ENCODE results near the gene INSIG2. TPM values are rescaled to one million over a fixed set of nuclear protein-coding genes. Genes with fewer than 3 reads are reported as not detected.

The INSIG2 gene
- 22.7 and 32.2 TPM in 2 replicates for total RNA-seq (ENCODE audit: low replicate concordance)

- Histone ChIP-seq H3K4me2 (peak within 1 kb of the TSS; percentile 95), H3K36me3 (no peaks in the 10 kb centered on the region), H3K4me3 (peak within 1 kb of the TSS; percentile 96), H4K20me1 (ENCODE audit: low read depth) (peaks cover 23% of the 10 kb centered on the region), H3K4me1 (peaks cover 19% of the 10 kb centered on the region), H3K79me2 (ENCODE audit: low read depth) (peaks cover 44% of the 10 kb centered on the region), H3K27ac (no peak within 1 kb of the TSS), H3K9me3 (ENCODE audit: low read depth) (no peaks in the 10 kb centered on the region), H3K27me3 (no peaks in the 10 kb centered on the region), H2AFZ (replicated peaks) (peak within 1 kb of the TSS; percentile 55), H3K9ac (peak within 1 kb of the TSS; percentile 48), H3F3A (ENCODE audit: low read depth) (no peaks in the 10 kb centered on the region)
- H3K27ac Mint-ChIP-seq, result no peak within 1 kb of the TSS
- peak within 1 kb of the TSS; percentile 94 for H3K4me3 Mint-ChIP-seq
- H3K9me3 Mint-ChIP-seq, result no peaks in the 10 kb centered on the region
- H3K27me3 Mint-ChIP-seq (ENCODE audit: insufficient read depth, low read depth), result peaks cover 3% of the 10 kb centered on the region
- peaks cover 14% of the 10 kb centered on the region for H3K4me1 Mint-ChIP-seq
- peak; percentile 99 for DNase-seq (ENCODE audit: low spot score)
- H3K36me3 Mint-ChIP-seq, result peaks cover 5% of the 10 kb centered on the region
- TF ChIP-seq EZH2phosphoT487 (IDR thresholded peaks at IDR 0.05) (no peak), CTCF (IDR thresholded peaks at IDR 0.05) (no peak), EZH2 (IDR thresholded peaks at IDR 0.05) (no peak)
Observed at GRCh38 chr2:118088051-118089024, at the start of gene INSIG2. INSIG2 (plus strand) TSS chr2:118088471; CDS start chr2:118096557, 8,086 bp downstream.

GRCh38 chr2:118040891-118041290, 47.4 kb upstream of the INSIG2 start:
- H3K9me3 ChIP-seq (ENCODE audit: low read depth), result no peaks in the 10 kb centered on the region
- no peaks in the 10 kb centered on the region for H3K79me2 ChIP-seq (ENCODE audit: low read depth)
- Mint-ChIP-seq H3K27me3 (ENCODE audit: insufficient read depth, low read depth) (peaks cover 7% of the 10 kb centered on the region), H3K4me3 (no peak overlapping the region), H3K9me3 (peaks cover 5% of the 10 kb centered on the region), H3K27ac (no peak overlapping the region), H3K36me3 (no peaks in the 10 kb centered on the region), H3K4me1 (no peaks in the 10 kb centered on the region)
- no peak for DNase-seq (ENCODE audit: low spot score)
- H3K4me2 ChIP-seq, result no peak overlapping the region
- H4K20me1 ChIP-seq (ENCODE audit: low read depth), result no peaks in the 10 kb centered on the region
- no peak overlapping the region for H3K4me3 ChIP-seq
- no peaks in the 10 kb centered on the region for H3K36me3 ChIP-seq
- H3K9ac ChIP-seq, result no peak overlapping the region
- TF ChIP-seq EZH2phosphoT487 (IDR thresholded peaks at IDR 0.05) (no peak), CTCF (IDR thresholded peaks at IDR 0.05) (no peak), EZH2 (IDR thresholded peaks at IDR 0.05) (no peak)
- H3K4me1 ChIP-seq, result no peaks in the 10 kb centered on the region
- H3K27me3 ChIP-seq, result no peaks in the 10 kb centered on the region
- H3F3A ChIP-seq (ENCODE audit: low read depth), result no peaks in the 10 kb centered on the region
- no peak overlapping the region for H3K27ac ChIP-seq
- H2AFZ ChIP-seq (replicated peaks), result no peak overlapping the region

- Mint-ChIP-seq H3K36me3 (no peaks in the 10 kb centered on the region), H3K9me3 (no peaks in the 10 kb centered on the region), H3K4me1 (peaks cover under 1% of the 10 kb centered on the region), H3K27ac (no peak overlapping the region), H3K4me3 (no peak overlapping the region), H3K27me3 (ENCODE audit: insufficient read depth, low read depth) (peaks cover 4% of the 10 kb centered on the region)
- no peak overlapping the region for H3K9ac ChIP-seq
- TF ChIP-seq EZH2phosphoT487 (IDR thresholded peaks at IDR 0.05) (no peak), CTCF (IDR thresholded peaks at IDR 0.05) (no peak), EZH2 (IDR thresholded peaks at IDR 0.05) (no peak)
- H3K36me3 ChIP-seq, result no peaks in the 10 kb centered on the region
- peaks cover 13% of the 10 kb centered on the region for H3K27me3 ChIP-seq
- H3K27ac ChIP-seq, result no peak overlapping the region
- H3K4me3 ChIP-seq, result no peak overlapping the region
- DNase-seq (ENCODE audit: low spot score), result no peak
- H2AFZ ChIP-seq (replicated peaks), result no peak overlapping the region
- no peaks in the 10 kb centered on the region for H3F3A ChIP-seq (ENCODE audit: low read depth)
- H4K20me1 ChIP-seq (ENCODE audit: low read depth), result no peaks in the 10 kb centered on the region
- no peaks in the 10 kb centered on the region for H3K4me1 ChIP-seq
- H3K79me2 ChIP-seq (ENCODE audit: low read depth), result no peaks in the 10 kb centered on the region
- no peak overlapping the region for H3K4me2 ChIP-seq
- no peaks in the 10 kb centered on the region for H3K9me3 ChIP-seq (ENCODE audit: low read depth)
Observed at GRCh38 chr2:118044103-118044716, 44.1 kb upstream of the INSIG2 start.

All from neural progenitor cell (in vitro differentiated cells).